Right lobe of liver (tissue), 6 donors: Measurements from ENCODE around the gene SLC35B4. TPM values are rescaled to one million over a fixed set of nuclear protein-coding genes. Genes with fewer than 3 reads are reported as not detected.
A peak's percentile ranks its signal among the peaks of the same experiment; 100 is the strongest.

Source experiments
- ATAC-seq, 4 donors: fragments of 200-7000 bp; cut with Tn5 transposase; one replicate each; pipeline ENCODE4 v1.9.1; 2020; ENCODE audit warnings: mild to moderate bottlenecking in 4 of 4, moderate library complexity in 4 of 4
- DNase-seq, 3 donors: peaks; one replicate each; pipeline ENCODE4 v3.0.0-alpha.2; 2020
- H3K27ac ChIP-seq, 3 donors: fragments of 200-600 bp; one replicate each; pipeline ENCODE4 v1.8.0; 2022
- H3K27me3 ChIP-seq, 2 donors: fragments of 200-600 bp; one replicate each; pipeline ENCODE4 v1.8.0; 2022
- H3K36me3 ChIP-seq, 4 donors: fragments of 200-600 bp; sonication (generic) in 1 of 4; one replicate each; pipeline versions ENCODE4 v1.5.1 to v1.8.0; 2017 to 2022; ENCODE audit warnings: control low read depth in 1 of 4
- H3K4me1 ChIP-seq, 4 donors: fragments of 200-600 bp; sonication (generic) in 1 of 4; one replicate each; pipeline versions ENCODE4 v1.5.1 to v1.8.0; 2017 to 2022; ENCODE audit warnings: control low read depth in 1 of 4
- H3K4me3 ChIP-seq, 3 donors: fragments of 200-600 bp; one replicate each; pipeline ENCODE4 v1.8.0; 2022
- H3K9me3 ChIP-seq, 4 donors: fragments of 200-600 bp; sonication (generic) in 1 of 4; one replicate each; pipeline versions ENCODE4 v1.5.1 to v1.8.0; 2017 to 2022; ENCODE audit warnings: control low read depth in 1 of 4
- POLR2A ChIP-seq: fragments of 450-650 bp; IDR thresholded peaks from one replicate; pipeline ENCODE4 v1.6.1; 2017; ENCODE audit warnings: antibody characterized with exemption, mild to moderate bottlenecking
- WGBS: methylation state at CpG from one replicate; pipeline ENCODE4 v1.1.6; 2018; ENCODE audit warnings: low coverage, low lambda C conversion rate; ENCODE audit not compliant: insufficient coverage; ENCODE audit errors: missing lambda C conversion rate; 5-methylcytosine and 5-hydroxymethylcytosine counted together
- intact Hi-C, 2 donors: fragments of 100-400 bp; cut with DNase I; formaldehyde crosslinking; loops; one replicate each; pipeline versions ENCODE4 v1.11.2 to v1.14.1; 2022
- total RNA-seq, 6 experiments: library from RNA; depleted of rRNA in 2 of 6; stranded (reverse); fragments of >200 nt in 2 of 6; fragmentation: NEBNext Ultra II Directional in 3 of 6; extraction: Animal tissue kit (Norgen Biotek cat#: 25700) in 3 of 6; gene quantifications; one replicate each; pipeline versions ENCODE4 v1.1.0 to v1.2.4, GENCODE V29; 2016 to 2023
- TF ChIP-seq, protein P1 (sequence below), 4 donors: fragments of 200-600 bp in 3 of 4; fragments of 450-650 bp in 1 of 4; IDR thresholded peaks; one replicate each; pipeline versions ENCODE4 v1.5.1 to v1.8.0; 2016 to 2022; ENCODE audit warnings: antibody characterized with exemption in 4 of 4, mild to moderate bottlenecking in 2 of 4
- donor health status: DM: no; HTN: yes; CAD: no.
- donor health status: DM: no; HTN: no; CAD: no.
- donor health status: DM: no; HTN: no; CAD: no.
- donor health status: DM: no; HTN: yes; CAD: no.
- donor health status: DM: no; HTN: yes; CAD: no.

Gene SLC35B4
- total RNA-seq, 6 experiments from 2014 or later: 8.9 to 13.5 (median 10.4) TPM

DNA sequence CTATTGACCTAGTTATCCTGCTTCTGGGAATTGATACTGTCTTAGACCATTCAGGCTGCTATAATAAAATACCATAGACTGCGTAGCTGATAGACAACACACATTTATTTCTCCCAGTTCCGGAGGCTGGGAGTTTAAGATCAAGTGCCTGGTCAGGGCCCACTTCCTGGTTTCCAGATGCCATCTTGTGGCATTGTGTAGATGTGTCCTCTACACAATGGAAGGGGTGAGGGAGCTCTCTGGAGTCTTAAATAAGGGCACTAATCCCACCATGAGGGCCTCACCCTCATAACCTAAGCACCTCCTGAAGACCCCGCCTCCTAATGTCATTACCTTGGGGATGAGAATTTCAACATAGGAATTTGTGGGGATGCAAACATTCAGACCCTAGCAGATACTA is 62.4 kb downstream of the SLC35B4 start:
- peak; percentile 36 to 67 (median 50) for ATAC-seq
- no peaks in the 10 kb centered on the region for H3K36me3 ChIP-seq
- WGBS: 92% methylated on average over 3 of the region's 3 CpGs

DNA sequence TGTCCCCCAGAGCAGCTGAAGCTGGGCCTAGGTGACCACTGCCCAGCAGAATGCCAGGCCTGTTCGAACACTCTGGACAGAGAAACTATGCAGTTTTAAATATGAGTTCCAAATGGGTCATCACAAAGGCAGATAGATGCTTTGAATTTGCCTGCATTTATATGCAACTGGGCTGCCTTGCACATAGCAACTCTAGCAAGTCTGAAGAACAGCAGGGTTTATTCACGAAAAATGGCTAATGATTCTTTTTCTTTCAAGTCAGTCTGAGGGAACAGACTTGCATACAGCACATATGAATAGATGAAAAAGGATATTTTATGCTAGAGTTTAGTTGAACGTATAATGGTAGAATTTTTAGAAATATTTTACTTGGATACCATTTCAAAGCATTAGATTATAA is 68.5 kb downstream of the SLC35B4 start:
- 71% methylated on average over 3 of the region's 3 CpGs for WGBS
- Histone ChIP-seq H3K9me3 (no peaks in the 10 kb centered on the region), H3K27me3 (no peaks in the 10 kb centered on the region), H3K4me1 (no peaks in the 10 kb centered on the region), H3K27ac (no peak overlapping the region), H3K36me3 (no peaks in the 10 kb centered on the region), H3K4me3 (no peak overlapping the region)
- intact Hi-C loops: no loop called here
- DNase-seq: no peak
- TF ChIP-seq, protein P1, sequence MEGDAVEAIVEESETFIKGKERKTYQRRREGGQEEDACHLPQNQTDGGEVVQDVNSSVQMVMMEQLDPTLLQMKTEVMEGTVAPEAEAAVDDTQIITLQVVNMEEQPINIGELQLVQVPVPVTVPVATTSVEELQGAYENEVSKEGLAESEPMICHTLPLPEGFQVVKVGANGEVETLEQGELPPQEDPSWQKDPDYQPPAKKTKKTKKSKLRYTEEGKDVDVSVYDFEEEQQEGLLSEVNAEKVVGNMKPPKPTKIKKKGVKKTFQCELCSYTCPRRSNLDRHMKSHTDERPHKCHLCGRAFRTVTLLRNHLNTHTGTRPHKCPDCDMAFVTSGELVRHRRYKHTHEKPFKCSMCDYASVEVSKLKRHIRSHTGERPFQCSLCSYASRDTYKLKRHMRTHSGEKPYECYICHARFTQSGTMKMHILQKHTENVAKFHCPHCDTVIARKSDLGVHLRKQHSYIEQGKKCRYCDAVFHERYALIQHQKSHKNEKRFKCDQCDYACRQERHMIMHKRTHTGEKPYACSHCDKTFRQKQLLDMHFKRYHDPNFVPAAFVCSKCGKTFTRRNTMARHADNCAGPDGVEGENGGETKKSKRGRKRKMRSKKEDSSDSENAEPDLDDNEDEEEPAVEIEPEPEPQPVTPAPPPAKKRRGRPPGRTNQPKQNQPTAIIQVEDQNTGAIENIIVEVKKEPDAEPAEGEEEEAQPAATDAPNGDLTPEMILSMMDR (IDR thresholded peaks at IDR 0.05): no peak
- no peak for TF ChIP-seq POLR2A
- no peak for ATAC-seq

More for the DNA sequence above, 62.4 kb downstream of the SLC35B4 start:
- Histone ChIP-seq H3K27me3 (no peaks in the 10 kb centered on the region), H3K27ac (no peak overlapping the region), H3K9me3 (no peaks in the 10 kb centered on the region), H3K4me1 (no peaks in the 10 kb centered on the region), H3K4me3 (no peak overlapping the region)
- DNase-seq: no peak
- TF ChIP-seq, protein P1 (IDR thresholded peaks at IDR 0.05): peak in 2 of 4 donors; percentile 20 to 38
- TF ChIP-seq POLR2A: no peak
- intact Hi-C loops: no loop called here

DNA sequence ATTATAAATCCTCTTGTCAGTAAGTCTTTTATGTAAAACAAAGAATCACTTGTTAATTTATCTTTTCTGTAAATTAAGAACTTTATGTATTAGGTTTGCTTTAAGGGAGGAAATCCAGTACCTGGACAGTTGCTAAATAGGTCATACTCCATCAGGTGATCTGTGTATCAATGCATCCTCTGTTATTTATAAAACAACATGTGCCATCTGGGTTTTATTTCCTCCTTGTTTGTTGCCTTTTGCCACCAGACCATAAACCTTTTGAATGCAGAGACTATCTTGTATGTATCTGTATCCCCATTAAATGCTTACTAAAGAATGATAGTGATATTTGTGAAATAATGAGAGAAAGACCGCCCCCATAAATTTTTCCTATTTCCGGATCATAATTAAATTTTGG is 70.0 kb downstream of the SLC35B4 start:
- WGBS: 93% methylated on average over 2 of the region's 2 CpGs
- intact Hi-C loops: no loop called here
- Histone ChIP-seq H3K36me3 (no peaks in the 10 kb centered on the region), H3K4me1 (no peaks in the 10 kb centered on the region), H3K4me3 (no peak overlapping the region), H3K9me3 (no peaks in the 10 kb centered on the region), H3K27me3 (no peaks in the 10 kb centered on the region), H3K27ac (no peak overlapping the region)
- TF ChIP-seq, protein P1 (IDR thresholded peaks at IDR 0.05): no peak
- no peak for TF ChIP-seq POLR2A
- ATAC-seq (no peak), DNase-seq (no peak)

DNA sequence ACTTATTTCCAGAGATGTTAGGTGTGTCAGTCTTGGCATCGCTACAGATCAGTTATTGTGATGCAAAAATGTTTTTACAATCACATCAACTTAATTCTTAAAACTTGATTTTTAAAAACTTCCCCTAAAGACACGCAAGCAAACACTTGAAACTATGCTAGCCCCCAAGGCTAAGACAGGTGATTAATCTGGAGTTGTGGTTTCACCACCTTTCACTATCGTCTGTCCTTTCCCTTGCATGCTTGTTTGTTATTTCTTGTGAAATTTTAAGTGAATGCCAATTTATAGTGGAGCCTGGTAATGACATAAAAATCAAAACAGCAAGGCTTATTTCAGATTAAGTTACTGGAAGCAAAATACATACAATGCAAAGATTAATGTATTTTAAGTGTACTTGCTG is 70.4 kb downstream of the SLC35B4 start:
- Histone ChIP-seq H3K4me3 (no peak overlapping the region), H3K36me3 (no peaks in the 10 kb centered on the region), H3K4me1 (no peaks in the 10 kb centered on the region), H3K9me3 (no peaks in the 10 kb centered on the region), H3K27ac (no peak overlapping the region), H3K27me3 (no peaks in the 10 kb centered on the region)
- TF ChIP-seq, protein P1 (IDR thresholded peaks at IDR 0.05): no peak
- TF ChIP-seq POLR2A: no peak
- intact Hi-C loops: no loop called here
- ATAC-seq: no peak
- no peak for DNase-seq
- 61% methylated on average over 3 of the region's 3 CpGs for WGBS

DNA sequence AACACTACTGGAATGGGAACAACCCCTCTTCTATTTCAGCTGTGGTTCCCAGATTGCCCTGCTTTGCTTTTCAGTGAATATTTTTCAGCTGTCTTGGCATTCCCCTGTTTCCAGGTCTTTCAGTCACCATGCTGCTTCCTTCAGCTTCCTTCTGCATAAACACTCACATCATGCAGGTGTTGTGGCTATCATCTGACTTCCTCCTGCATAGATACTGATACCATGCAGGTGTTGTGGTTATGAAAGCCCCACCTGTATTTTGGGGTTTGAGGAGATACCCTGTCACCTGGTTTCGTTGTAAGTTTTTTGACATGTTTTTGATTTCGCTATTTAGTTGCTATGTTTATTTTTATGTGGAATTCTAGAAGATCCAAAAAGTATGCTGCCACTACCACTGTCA is 71.5 kb downstream of the SLC35B4 start:
- no peak for DNase-seq
- H3K36me3 ChIP-seq: no peaks in the 10 kb centered on the region
- 78% methylated on average over 2 of the region's 2 CpGs for WGBS
- TF ChIP-seq POLR2A: no peak
- TF ChIP-seq, protein P1 (IDR thresholded peaks at IDR 0.05): no peak
- H3K9me3 ChIP-seq: no peaks in the 10 kb centered on the region
- H3K4me3 ChIP-seq: no peak overlapping the region
- H3K4me1 ChIP-seq: no peaks in the 10 kb centered on the region
- ATAC-seq: no peak
- H3K27ac ChIP-seq: no peak overlapping the region
- intact Hi-C loops: no loop called here
- no peaks in the 10 kb centered on the region for H3K27me3 ChIP-seq
